Cardiac septum (tissue), 1 donor: Measurements from ENCODE around the gene CDC5L. TPM values are rescaled to one million over a fixed set of nuclear protein-coding genes. Genes with fewer than 3 reads are reported as not detected.

Experiments
- DNase-seq: peaks from one replicate; pipeline ENCODE4 v3.0.0-alpha.2; 2020; ENCODE audit warnings: low spot score
- intact Hi-C: fragments of 100-400 bp; cut with DNase I; formaldehyde crosslinking; loops from one replicate; pipeline ENCODE4 v1.14.0; 2022
- total RNA-seq: library from RNA; stranded (reverse); fragmentation: NEBNext Ultra II Directional; extraction: Animal tissue kit (Norgen Biotek cat#: 25700); gene quantifications from one replicate; pipeline ENCODE4 v1.2.1, GENCODE V29; 2021
- donor health status: DM: no; HTN: no; CAD: no.

CDC5L gene
- total RNA-seq, 1 donor from 2014 or later: 20.7 TPM

- DNase-seq: no peak
- intact Hi-C loops: no loop called here
These were observed 20.6 kb downstream of the CDC5L start for GRCh38 chr6:44407951-44408670.

- intact Hi-C loops: no loop called here
- DNase-seq: no peak
These were observed 21.8 kb downstream of the CDC5L start for GRCh38 chr6:44409207-44409794.

GRCh38 chr6:44410363-44410762 is 22.9 kb downstream of the CDC5L start:
- no peak for DNase-seq
- intact Hi-C loops: no loop called here

- no peak for DNase-seq
- intact Hi-C loops: no loop called here
These were observed 23.6 kb downstream of the CDC5L start for GRCh38 chr6:44411141-44411540.

- intact Hi-C loops: no loop called here
- DNase-seq: no peak
These were observed 27.9 kb downstream of the CDC5L start for GRCh38 chr6:44415449-44415848.

GRCh38 chr6:44415873-44416502 is 28.5 kb downstream of the CDC5L start:
- no peak for DNase-seq
- intact Hi-C loops: no loop called here

- intact Hi-C loops: no loop called here
- DNase-seq: no peak
These were observed 35.0 kb downstream of the CDC5L start for GRCh38 chr6:44422531-44422930.

- intact Hi-C loops: no loop called here
These were observed 35.8 kb downstream of the CDC5L start for GRCh38 chr6:44423306-44423705.

GRCh38 chr6:44425951-44426350 is 38.4 kb downstream of the CDC5L start:
- intact Hi-C loops: no loop called here
- DNase-seq: no peak

More at GRCh38 chr6:44423306-44423705, 35.8 kb downstream of the CDC5L start:
- DNase-seq: no peak

- intact Hi-C loops: no loop called here
- DNase-seq: no peak
These were observed 41.2 kb downstream of the CDC5L start for GRCh38 chr6:44428682-44429081.

GRCh38 chr6:44430326-44430725 is 42.8 kb downstream of the CDC5L start:
- intact Hi-C loops: loop anchor here (2.0 kb wide), 1 partner anchor 26 kb away; no protein-coding TSS in a partner anchor
- DNase-seq: no peak

- no peak for DNase-seq
- intact Hi-C loops: loop anchor here (2.0 kb wide), 1 partner anchor 26 kb away; no protein-coding TSS in a partner anchor
These were observed 43.7 kb downstream of the CDC5L start for GRCh38 chr6:44431118-44431725.

- no peak for DNase-seq
- intact Hi-C loops: no loop called here
These were observed 44.7 kb downstream of the CDC5L start for GRCh38 chr6:44432227-44432626.

- intact Hi-C loops: no loop called here
- DNase-seq: no peak
These were observed 45.2 kb downstream of the CDC5L start for GRCh38 chr6:44432726-44433125.

- intact Hi-C loops: no loop called here
- no peak for DNase-seq
These were observed 48.0 kb downstream of the CDC5L start for GRCh38 chr6:44435500-44435899.

GRCh38 chr6:44438827-44439226 is 51.3 kb downstream of the CDC5L start:
- intact Hi-C loops: no loop called here
- no peak for DNase-seq

- intact Hi-C loops: no loop called here
- no peak for DNase-seq
These were observed 52.0 kb downstream of the CDC5L start for GRCh38 chr6:44439270-44440045.

- intact Hi-C loops: no loop called here
- DNase-seq: no peak
These were observed 53.8 kb downstream of the CDC5L start for GRCh38 chr6:44441091-44441855.

- intact Hi-C loops: no loop called here
- DNase-seq: no peak
These were observed 54.7 kb downstream of the CDC5L start for GRCh38 chr6:44442236-44442635.
